Measurements from ENCODE around the gene SLC13A3.
A peak's percentile ranks its signal among the peaks of the same experiment; 100 is the strongest.

The SLC13A3 gene

GRCh38 chr20:46551522-46552381, 99.5 kb downstream of the SLC13A3 start:
- no peak for DNase-seq

- DNase-seq = no peak
These were observed 100.8 kb downstream of the SLC13A3 start, which contains the start of gene OCSTAMP for GRCh38 chr20:46550461-46550860. Gene OCSTAMP (minus strand): TSS chr20:46550654. CDS start chr20:46550560, 94 bp downstream.

- DNase-seq = peak; percentile 25
These were observed 101.9 kb downstream of the SLC13A3 start for GRCh38 chr20:46549188-46549972.

- no peak for DNase-seq
These were observed 102.6 kb downstream of the SLC13A3 start for GRCh38 chr20:46548688-46549087.

GRCh38 chr20:46547995-46548394, 103.3 kb downstream of the SLC13A3 start:
- no peak for DNase-seq

GRCh38 chr20:46546936-46547335, 104.3 kb downstream of the SLC13A3 start:
- DNase-seq = no peak

- DNase-seq = no peak
These were observed 105.0 kb downstream of the SLC13A3 start for GRCh38 chr20:46546298-46546697.

- no peak for DNase-seq
These were observed 105.5 kb downstream of the SLC13A3 start for GRCh38 chr20:46545827-46546138.

DNA sequence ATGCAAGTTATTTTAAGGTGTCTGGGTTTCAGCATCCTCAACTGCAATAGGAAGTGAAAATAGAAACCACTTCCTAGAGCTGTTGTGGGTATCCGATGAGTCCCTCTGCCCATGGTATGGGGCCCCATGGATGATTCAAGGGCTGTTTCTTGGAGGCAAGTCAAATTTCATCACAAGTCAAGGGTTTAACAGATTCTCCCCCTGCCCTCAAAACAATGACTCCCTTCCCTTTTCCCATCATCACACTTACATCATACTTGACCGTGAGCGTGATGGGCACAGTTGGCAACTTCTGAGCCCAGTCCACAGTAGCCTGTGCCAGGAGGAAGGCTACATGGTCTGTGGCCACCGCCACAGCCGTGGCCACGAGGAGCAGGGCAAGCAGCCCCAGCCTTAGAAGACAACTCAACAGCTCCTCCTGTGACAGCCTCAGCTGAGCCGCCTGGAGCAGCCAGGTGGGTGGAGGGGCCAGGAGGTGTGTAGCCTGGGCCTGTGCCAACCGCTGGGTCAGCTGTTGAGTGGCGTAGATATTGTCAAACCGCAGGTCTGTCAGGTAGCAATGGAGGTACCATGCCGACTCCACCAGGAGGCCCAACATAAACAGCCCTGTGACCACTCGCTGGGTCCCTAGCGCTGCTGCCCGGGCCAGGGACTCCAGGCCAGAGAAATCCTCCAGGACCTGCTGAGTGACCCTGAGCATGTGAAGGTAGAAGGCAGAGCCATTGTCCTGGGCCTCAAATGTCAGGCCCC, 106.0 kb downstream of the SLC13A3 start:
- DNase-seq = peak; percentile 75

DNA sequence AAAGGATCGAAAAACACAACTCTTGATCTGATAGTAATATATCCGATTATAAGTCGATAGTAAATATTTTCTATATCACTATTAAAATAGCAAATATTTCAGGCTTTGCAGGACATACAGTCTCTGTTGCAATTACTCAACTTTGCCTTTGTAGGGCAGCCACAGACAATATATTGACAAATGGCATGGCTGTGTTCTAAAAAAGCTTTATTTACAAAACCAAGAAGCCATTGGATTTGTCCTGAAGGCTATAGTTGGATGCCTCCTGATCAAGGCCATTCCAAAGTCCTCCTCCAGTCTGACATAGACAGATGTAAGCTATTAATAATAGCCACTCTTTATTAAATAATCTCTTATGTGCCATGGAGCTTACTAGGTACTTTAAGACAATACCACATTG, 106.7 kb downstream of the SLC13A3 start:
- no peak for DNase-seq

DNA sequence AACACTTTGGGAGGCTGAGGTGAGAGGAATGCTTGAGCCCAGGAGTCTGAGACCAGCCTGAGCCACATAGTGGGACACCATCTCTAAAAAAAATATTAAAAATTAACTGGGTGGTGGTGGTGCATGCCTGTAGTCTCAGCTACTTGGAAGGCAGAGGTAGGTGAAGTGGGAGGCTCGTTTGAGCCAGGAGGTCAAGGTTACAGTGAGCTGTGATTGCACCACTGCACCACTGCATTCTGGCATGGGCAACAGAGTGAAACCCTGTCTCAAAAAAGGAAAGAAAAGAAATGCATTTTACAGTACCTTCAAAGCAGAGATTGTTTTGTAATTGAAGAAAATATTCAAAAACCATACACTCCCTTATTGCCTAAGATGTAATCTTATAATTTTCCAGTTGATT, 107.3 kb downstream of the SLC13A3 start:
- no peak for DNase-seq

DNA sequence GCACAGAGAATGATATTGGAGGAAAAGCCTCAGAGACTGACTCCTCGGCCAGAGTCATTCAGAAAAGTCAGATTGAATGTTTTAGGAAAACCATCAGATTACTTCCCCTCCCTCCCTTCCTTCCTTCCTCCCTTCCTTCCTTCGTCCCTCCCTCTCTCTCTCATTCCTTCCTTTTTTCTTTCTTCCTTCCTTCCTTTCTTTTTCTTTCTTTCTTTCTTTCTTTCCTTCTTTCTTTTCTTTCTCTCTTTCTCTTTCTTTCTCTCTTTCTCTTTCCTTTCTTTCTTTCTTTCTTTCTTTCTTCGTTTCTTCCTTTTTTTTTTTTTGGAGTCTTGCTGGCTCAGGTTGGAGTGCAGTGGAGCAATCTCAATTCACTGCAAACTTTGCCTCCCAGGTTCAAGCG, 108.2 kb downstream of the SLC13A3 start:
- DNase-seq = no peak

DNA sequence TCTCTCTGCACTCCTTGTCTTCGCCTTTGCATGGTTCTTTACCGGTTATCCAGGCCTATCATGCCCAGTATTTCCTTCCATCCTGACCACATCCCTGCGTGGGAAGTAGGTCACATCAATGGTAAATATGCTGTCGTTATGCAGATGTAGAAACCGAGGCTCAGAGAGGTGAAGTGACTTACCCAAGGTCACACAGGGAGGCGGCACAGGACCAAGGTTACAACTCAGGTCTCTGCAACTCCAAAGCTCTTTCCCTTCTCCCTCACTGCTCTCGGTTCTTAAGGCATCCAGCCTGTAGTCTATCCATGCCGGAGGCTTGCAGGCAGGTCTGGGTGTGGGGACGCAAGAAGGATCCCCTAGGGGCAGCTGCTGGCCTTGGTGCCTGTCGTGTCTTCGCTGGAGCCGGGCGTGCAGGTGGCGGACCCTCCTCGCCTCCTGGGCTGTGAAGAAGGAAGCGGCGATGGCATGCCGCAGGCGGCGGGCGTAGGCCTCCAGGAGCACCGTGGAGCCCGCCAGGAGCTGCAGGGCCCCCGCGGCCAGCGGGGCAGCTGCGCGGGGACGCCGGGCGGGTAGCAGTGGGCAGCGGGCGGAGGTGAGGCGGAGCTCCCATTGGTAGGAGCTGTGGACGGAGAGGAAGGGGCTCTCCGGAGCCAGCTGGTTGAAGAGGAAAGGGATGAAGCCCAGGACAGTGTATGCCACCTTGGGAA, 109.9 kb downstream of the SLC13A3 start:
- no peak for DNase-seq

DNA sequence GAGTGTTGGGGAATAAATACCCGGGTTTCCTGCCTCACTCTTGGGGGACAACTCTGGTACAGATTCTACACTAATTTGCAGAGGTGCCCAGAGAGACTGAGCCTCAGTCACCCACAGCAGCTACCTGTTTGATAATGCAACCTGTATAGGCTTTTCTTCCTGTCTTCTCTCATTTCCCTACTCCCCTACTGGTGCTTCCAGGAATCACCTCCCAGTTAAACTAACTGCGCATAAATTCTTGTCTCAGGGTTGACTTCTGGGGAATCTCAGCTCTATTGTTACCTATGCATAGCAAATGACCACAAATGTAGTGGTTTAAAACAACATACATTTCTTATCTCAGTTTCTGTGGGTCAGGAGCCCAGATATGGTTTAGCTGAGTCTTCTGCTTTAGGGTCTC, 112.1 kb downstream of the SLC13A3 start:
- no peak for DNase-seq

DNA sequence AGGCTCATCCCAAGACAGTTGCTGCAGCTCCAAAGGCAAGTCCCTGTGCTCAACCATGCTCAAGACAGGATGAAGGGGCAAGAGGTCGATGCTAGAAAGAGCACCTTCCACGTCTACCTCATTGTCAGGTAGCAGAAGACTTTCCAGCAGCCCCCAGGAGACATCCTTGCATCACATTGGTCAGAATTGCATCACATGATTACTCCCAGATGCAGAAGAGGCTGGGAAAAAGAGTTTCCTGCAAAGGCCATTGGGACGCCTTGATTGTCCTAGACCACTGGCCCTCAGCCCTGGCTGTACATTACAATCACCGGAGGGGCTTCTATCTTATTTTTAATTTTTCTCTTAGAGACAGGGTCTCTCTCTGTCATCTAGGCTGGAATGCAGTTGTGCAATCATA, 120.6 kb downstream of the SLC13A3 start:
- no peak for DNase-seq

DNA sequence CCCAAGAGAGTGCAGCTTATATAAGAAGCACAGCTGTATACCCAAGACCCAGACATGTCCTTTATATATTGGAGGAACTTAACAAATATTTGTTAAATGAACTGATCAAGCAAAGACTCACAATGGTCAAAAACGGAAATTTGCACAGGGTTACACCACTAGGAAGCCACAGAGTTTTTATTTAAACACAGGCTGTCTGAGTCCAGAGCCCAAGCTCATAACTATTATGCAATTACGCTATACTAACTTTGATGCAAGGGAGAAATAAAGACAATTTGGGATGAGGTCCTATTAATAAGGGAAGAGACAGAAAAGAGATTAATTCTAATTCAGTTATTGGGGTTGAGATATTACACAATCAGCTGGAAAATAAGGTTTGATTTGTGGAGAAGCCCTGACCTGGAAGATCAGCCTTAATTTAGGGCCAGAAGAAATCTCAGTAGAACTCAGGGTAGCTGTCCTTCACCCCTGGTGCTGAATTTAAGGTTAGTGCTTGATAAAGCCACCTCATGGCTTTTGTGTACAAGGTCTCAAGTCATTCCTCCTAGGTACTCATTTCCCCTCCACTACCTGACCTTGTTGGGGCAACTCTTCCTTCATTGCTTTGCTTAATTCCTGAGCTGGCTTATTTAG, 127.4 kb downstream of the SLC13A3 start:
- DNase-seq = no peak

GRCh38 chr20:46523108-46523507, 128.2 kb downstream of the SLC13A3 start:
- no peak for DNase-seq

GRCh38 chr20:46520976-46521579, 130.2 kb downstream of the SLC13A3 start:
- peak; percentile 51 for DNase-seq

DNA sequence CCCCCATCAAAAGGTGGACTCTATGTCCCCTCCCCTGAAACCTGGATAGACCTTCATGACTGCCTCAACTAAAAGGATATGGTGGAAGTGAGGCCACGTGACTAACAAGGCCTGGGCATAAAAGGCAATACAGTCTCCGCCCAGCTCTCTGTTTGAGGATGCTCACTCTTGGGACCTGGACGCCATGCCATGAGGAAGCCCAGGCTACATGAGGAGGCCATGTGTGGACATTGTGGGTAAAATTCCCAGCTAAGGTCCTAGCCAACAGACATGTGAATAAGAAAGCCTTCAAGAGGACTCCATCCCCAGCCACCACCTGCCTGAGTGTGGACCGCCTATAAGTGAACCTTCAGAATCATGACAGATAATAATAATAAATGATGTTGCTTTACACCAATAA, 130.7 kb downstream of the SLC13A3 start:
- no peak for DNase-seq

DNA sequence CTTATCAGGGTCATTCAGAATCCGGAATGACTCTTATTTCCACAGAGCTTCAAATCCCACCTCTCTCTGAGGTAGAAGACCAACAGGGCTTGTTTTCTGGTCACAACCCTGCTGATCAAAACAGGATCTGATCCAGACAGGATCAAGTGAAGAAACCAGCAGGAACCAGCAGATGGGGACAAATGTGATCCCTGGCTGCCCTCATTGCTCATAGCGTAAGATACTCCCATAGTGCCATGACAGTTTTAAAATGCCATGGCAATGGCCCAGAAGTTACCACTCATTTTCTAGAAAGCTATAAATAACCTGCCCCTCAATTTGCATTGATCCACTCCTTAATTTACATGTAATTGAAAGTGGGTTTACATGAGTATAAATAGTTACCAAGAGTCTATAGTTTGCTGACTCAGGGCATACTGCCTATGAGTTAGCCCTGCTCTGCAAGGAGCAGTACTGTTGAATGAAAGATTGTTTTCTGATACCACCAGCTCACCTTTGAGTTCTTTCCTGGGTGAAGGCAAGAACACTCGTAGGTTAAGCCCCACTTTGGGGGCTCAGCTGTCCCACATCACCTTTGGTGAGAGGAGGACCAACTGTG, 131.7 kb downstream of the SLC13A3 start:
- DNase-seq = no peak
